Measurements from ENCODE around the gene HTN1. TPM values are rescaled to one million over a fixed set of nuclear protein-coding genes. Genes with fewer than 3 reads are reported as not detected.
"Not testable (repeated sequence)": the region's sequence is repeated elsewhere in the genome, so short reads cannot be mapped to it uniquely, and the experiment has no call there.

Gene HTN1
- not detected for total RNA-seq

DNA sequence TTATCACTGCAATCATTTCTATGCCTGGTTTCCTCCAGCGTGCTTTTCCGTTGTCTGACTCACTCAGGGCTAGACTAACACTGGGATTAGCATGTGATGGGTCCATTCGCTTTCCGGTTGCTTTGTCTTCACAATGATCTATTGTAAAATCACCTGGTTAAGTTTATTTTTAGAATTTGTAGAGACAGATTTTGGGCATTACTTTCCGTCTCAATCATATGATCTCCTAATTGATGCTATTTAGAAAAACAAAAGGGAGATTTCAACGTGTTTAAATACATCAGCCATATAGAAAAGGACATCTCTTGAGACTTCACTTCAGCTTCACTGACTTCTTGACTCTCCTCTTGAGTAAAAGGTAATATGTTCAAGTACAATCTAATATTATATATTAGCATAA is at the start of gene HTN1:
TSS of gene HTN1 (plus strand) at position 301 of the 400 bp plus-strand sequence. CDS start 2,639 bp downstream, outside the sequence.
- H3K27ac ChIP-seq; H3K9me3 ChIP-seq; intact Hi-C loops (cut with DNase I); H3K36me3 ChIP-seq; H3K4me1 ChIP-seq; DNase-seq; H3K9ac ChIP-seq (ENCODE audit: low read depth in 2 of 2, low read length in 2 of 2); H3K4me3 ChIP-seq; H3K27me3 ChIP-seq: not testable (repeated sequence)

DNA sequence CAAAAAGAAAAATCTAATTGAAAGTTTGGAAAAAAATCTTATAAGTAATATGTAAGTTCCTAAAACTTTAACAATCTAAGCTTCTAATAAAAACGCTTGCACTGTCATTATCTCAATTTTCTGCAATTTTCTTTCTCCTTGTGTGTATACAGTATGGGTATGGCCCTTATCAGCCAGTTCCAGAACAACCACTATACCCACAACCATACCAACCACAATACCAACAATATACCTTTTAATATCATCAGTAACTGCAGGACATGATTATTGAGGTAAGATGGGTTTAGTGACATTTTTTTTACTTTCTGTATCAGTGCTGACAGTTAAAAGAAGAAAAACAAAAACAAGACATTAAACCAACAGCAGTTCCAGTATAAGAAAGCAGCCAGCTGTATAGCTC is 49.5 kb upstream of the HTN1 start:
- no peak for DNase-seq
- H3K4me1 ChIP-seq = no peaks in the 10 kb centered on the region
- H3K9ac ChIP-seq (ENCODE audit: low read depth in 2 of 2, low read length in 2 of 2) = no peak overlapping the region
- no peaks in the 10 kb centered on the region for H3K27me3 ChIP-seq
- intact Hi-C loops (cut with DNase I) = no loop called here
- TF ChIP-seq, protein P1, sequence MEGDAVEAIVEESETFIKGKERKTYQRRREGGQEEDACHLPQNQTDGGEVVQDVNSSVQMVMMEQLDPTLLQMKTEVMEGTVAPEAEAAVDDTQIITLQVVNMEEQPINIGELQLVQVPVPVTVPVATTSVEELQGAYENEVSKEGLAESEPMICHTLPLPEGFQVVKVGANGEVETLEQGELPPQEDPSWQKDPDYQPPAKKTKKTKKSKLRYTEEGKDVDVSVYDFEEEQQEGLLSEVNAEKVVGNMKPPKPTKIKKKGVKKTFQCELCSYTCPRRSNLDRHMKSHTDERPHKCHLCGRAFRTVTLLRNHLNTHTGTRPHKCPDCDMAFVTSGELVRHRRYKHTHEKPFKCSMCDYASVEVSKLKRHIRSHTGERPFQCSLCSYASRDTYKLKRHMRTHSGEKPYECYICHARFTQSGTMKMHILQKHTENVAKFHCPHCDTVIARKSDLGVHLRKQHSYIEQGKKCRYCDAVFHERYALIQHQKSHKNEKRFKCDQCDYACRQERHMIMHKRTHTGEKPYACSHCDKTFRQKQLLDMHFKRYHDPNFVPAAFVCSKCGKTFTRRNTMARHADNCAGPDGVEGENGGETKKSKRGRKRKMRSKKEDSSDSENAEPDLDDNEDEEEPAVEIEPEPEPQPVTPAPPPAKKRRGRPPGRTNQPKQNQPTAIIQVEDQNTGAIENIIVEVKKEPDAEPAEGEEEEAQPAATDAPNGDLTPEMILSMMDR (IDR thresholded peaks at IDR 0.05) = no peak
- H3K9me3 ChIP-seq = no peaks in the 10 kb centered on the region
- H3K4me3 ChIP-seq = no peak overlapping the region
- no peak overlapping the region for H3K27ac ChIP-seq
- H3K36me3 ChIP-seq = no peaks in the 10 kb centered on the region

DNA sequence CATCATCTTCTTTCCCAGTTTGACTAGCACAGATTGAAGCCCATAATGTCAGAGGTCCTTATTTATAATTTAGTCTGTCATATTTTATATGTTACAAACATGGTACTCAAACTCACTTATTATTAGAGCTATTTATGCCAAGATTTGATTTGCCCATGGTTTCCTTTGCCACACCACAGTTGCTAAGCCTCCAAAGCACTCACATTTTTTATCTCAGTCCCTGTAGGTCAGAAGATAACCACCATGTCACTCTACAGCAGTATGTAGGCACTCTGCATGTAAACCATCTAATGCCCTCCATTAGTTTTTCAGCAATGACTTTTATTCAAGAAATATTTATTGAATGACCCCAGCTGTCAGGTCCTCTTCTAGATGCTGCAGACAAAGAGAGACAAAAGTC is 47.7 kb upstream of the HTN1 start:
- Histone ChIP-seq H3K4me3 (no peak overlapping the region), H3K27ac (no peak overlapping the region), H3K9ac (ENCODE audit: low read depth in 2 of 2, low read length in 2 of 2) (no peak overlapping the region), H3K27me3 (no peaks in the 10 kb centered on the region), H3K4me1 (no peaks in the 10 kb centered on the region), H3K36me3 (no peaks in the 10 kb centered on the region), H3K9me3 (no peaks in the 10 kb centered on the region)
- TF ChIP-seq, protein P1 (IDR thresholded peaks at IDR 0.05) = no peak
- DNase-seq = no peak
- intact Hi-C loops (cut with DNase I) = no loop called here

DNA sequence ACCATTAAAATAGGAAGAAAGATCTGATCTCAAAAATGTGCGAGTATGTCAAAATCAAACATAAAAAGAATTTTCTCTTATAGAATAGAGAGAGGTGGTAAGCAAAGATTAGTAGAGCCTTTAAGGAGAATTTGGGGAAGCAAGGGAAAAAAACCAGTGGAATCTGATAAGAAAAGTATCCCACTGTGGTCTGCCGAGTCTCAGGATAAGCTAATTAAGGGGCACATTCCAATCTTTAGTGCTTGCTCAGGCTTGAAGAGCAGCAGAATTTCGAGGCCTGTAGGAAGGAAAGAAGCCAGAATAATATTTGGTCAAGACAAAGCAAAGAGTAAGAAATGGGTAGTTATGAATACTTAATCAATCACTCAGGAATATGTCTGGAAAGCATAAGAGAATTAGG is 41.5 kb upstream of the HTN1 start:
- TF ChIP-seq, protein P1 (IDR thresholded peaks at IDR 0.05) = no peak
- H3K36me3 ChIP-seq = no peaks in the 10 kb centered on the region
- intact Hi-C loops (cut with DNase I) = no loop called here

DNA sequence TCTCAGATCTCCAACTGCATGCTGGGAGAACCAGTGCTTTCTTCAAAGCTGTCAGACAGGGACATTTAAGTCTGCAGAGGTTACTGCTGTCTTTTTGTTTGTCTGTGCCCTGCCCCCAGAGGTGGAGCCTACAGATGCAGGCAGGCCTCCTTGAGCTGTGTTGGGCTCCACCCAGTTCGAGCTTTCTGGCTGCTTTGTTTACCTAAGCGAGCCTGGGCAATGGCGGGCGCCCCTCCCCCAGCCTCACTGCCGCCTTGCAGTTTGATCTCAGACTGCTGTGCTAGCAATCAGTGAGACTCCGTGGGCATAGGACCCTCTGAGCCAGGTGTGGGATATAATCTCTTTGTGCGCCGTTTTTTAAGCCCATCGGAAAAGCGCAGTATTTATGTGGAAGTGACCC is 31.2 kb upstream of the HTN1 start:
- intact Hi-C loops (cut with DNase I); DNase-seq; H3K9me3 ChIP-seq; H3K4me1 ChIP-seq; H3K36me3 ChIP-seq; H3K4me3 ChIP-seq; H3K27ac ChIP-seq; H3K9ac ChIP-seq (ENCODE audit: low read depth in 2 of 2, low read length in 2 of 2); H3K27me3 ChIP-seq: not testable (repeated sequence)

More for the DNA sequence above, 41.5 kb upstream of the HTN1 start:
- H3K27me3 ChIP-seq = no peaks in the 10 kb centered on the region
- DNase-seq = no peak
- H3K4me1 ChIP-seq = no peaks in the 10 kb centered on the region
- H3K27ac ChIP-seq = no peak overlapping the region
- H3K9ac ChIP-seq (ENCODE audit: low read depth in 2 of 2, low read length in 2 of 2) = no peak overlapping the region
- no peaks in the 10 kb centered on the region for H3K9me3 ChIP-seq
- no peak overlapping the region for H3K4me3 ChIP-seq

DNA sequence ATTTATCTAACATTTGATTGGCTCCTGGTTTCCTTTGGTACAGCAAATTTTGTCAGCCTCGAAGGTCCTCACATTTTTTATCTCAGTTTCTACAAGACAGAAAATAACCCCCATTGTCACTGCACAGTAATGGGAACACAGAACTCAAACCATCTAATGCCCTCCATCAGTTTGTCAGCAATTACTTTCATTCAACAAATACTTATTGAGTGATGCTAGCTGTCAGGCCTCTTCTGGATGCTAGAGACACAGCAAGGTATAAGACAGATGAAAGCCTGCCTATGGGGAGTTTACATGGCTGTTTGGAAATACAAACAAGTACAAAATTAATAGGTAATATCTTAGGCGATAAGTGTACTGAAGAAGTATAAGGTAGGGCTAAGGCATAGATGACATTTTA is 27.0 kb upstream of the HTN1 start:
- no peak overlapping the region for H3K4me3 ChIP-seq
- H3K27me3 ChIP-seq = no peaks in the 10 kb centered on the region
- no peak for DNase-seq
- no peak overlapping the region for H3K27ac ChIP-seq
- no peak overlapping the region for H3K9ac ChIP-seq (ENCODE audit: low read depth in 2 of 2, low read length in 2 of 2)
- TF ChIP-seq, protein P1 (IDR thresholded peaks at IDR 0.05) = no peak
- intact Hi-C loops (cut with DNase I) = no loop called here
- no peaks in the 10 kb centered on the region for H3K4me1 ChIP-seq
- H3K36me3 ChIP-seq = no peaks in the 10 kb centered on the region
- H3K9me3 ChIP-seq = no peaks in the 10 kb centered on the region

DNA sequence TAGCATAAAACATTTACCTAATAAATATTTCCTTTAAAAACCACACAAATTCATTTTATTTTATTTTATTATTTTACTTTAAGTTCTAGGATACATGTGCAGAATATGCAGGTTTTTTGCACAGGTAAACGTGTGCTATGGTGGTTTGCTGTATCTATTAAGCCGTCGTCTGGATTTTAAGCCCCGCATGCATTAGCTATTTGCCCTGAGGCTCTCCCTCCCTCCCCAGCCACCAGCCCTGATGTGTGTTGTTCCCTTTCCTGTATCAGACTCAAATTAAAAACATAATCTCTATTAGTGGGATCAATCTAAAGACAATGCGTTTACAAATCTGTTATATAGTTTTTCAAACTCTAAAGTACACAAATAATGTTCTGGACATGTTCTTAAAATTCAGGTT is 23.2 kb upstream of the HTN1 start:
- H3K27ac ChIP-seq = no peak overlapping the region
- no peaks in the 10 kb centered on the region for H3K9me3 ChIP-seq
- H3K4me3 ChIP-seq = no peak overlapping the region
- no peaks in the 10 kb centered on the region for H3K4me1 ChIP-seq
- DNase-seq = no peak
- intact Hi-C loops (cut with DNase I) = no loop called here
- no peak overlapping the region for H3K9ac ChIP-seq (ENCODE audit: low read depth in 2 of 2, low read length in 2 of 2)
- no peaks in the 10 kb centered on the region for H3K36me3 ChIP-seq
- H3K27me3 ChIP-seq = no peaks in the 10 kb centered on the region
- TF ChIP-seq, protein P1 (IDR thresholded peaks at IDR 0.05) = no peak

DNA sequence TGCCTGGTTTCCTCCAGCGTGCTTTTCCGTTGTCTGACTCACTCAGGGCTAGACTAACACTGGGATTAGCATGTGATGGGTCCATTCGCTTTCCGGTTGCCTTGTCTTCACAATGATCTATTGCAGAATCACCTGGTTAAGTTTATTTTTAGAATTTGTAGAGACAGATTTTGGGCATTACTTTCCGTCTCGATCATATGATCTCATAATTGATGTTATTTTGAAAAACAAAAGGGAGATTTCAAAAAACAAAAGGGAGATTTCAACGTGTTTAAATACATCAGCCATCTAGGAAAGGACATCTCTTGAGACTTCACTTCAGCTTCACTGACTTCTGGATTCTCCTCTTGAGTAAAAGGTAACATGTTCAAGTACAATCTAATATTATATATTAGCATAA is 22.1 kb upstream of the HTN1 start, which contains the start of gene HTN3:
TSS of gene HTN3 (plus strand) at position 301 of the 400 bp plus-strand sequence. CDS start 2,282 bp downstream, outside the sequence.
- H3K36me3 ChIP-seq; H3K27ac ChIP-seq; intact Hi-C loops (cut with DNase I); H3K4me1 ChIP-seq; DNase-seq; H3K4me3 ChIP-seq; H3K9me3 ChIP-seq; H3K9ac ChIP-seq (ENCODE audit: low read depth in 2 of 2, low read length in 2 of 2); H3K27me3 ChIP-seq: not testable (repeated sequence)

DNA sequence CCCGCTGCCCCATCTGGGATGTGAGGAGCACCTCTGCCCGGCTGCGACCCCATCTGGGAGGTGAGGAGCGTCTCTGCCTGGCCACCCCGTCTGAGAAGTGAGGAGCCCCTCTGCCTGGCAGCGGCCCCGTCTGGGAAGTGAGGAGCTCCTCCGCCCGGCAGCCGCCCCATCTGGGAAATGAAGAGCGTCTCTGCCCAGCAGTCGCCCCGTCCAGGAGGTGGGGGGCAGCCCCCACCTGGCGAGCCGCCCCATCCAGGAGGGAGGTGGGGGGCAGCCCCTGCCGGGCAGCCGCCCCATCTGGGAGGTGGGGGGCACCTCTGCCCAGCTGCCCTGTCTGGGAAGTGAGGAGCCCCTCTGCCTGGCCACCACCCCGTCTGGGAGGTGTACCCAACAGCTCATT is 12.7 kb upstream of the HTN1 start:
- intact Hi-C loops (cut with DNase I); H3K9me3 ChIP-seq; H3K4me3 ChIP-seq; DNase-seq; H3K36me3 ChIP-seq; H3K27me3 ChIP-seq; H3K27ac ChIP-seq; H3K9ac ChIP-seq (ENCODE audit: low read depth in 2 of 2, low read length in 2 of 2); H3K4me1 ChIP-seq: not testable (repeated sequence)

Data from colonic mucosa (tissue), 4 donors.